HG02885 (cell line): Measurements from ENCODE around the gene ADCY2.
"Not testable (repeated sequence)": the region's sequence is repeated elsewhere in the genome, so short reads cannot be mapped to it uniquely, and the experiment has no call there.

Experiments
- ATAC-seq: cut with Tn5 transposase; IDR thresholded peaks from one replicate; pipeline ENCODE4 v1.9.1; 2021; ENCODE audit warnings: mild to moderate bottlenecking; ENCODE audit not compliant: unreplicated experiment, poor library complexity

Gene ADCY2

DNA sequence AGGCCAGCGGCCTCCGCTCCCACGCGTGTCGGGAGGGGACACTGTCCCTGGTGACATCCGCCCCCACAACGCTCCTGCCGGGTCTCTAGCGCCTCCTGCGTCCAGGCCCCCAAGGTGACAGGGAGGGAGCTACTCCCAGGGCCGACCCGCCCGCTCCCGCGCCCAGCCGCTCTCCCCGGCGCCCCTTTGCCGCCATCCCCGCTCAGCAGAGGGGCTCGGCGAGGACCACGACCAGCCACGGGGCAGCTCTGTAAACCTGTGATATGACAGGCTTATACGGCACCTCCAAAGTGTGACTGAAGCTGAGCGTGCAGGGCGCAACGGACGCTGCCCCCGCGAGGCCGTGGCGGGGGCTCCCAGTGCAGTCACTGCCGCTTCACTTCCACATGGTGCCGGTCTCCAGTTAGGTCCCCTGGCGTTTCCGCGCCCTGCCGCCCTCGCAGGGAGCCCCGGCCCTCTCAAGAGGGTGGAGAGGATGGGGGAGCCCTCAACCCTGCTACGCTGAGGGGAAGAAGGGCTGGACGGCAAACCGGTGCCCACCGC, 978 bp upstream of the ADCY2 start:
- no peak for ATAC-seq

DNA sequence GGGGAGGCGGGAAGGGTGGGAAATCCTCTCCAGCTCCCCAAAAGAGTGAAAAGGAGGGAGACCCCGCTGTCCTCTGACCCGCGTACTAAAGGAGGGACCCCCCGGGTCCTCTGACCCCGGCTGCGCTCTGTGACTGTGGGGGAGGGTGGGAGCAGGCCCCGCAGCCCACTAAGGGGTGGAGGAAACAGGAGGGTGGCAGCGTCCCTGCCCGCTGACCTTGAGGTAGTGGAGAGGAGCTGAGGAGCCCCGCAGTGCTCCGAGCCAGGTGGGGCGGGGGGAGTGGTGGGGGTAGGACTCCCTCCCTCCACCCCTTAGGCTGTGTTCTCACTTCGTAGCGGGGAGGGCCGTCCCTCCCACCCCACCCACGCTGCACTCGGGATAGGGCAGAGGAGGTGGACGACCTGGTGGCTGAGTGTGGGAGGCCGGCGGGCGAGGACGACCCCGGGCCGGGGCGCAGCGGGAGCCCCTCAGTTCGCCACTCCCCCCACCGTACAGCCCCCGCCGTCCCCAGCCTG, 449 bp upstream of the ADCY2 start:
- no peak for ATAC-seq

DNA sequence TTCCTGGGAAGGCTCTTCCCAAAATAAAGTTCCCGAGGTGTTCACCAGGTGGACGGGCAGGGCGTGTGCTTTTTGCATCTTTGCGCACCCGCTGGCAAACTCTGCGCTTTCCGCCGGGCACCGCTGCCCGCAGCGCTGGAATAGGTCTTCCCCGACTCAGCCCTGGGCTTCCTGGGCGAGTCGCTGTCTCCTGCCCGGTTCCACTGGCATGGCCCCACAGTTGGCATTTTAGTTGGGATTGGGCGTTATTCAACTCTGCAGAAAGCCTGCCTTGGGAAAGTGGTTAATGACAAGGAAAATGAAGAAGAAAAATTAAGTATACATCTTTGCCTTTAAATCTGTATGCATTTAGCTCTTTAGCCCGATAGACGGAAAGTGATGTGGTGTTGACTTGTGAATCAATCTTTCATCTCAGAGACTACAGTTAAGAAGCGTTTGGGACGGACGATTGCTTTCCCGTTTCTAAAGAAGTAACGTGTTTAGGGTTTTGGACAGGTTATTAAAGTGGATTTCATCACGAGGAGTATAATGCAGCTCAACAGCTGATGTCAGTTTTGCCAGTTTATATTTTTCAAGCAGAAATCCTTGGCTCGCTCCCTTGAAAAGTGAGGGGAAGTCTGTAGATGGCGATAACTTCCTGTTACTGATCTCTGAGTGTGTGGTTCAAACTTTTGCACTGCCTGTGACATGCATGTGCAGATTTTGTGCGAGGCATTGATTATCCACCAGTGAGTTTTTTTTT, 946 bp downstream of the ADCY2 start:
- ATAC-seq = no peak

DNA sequence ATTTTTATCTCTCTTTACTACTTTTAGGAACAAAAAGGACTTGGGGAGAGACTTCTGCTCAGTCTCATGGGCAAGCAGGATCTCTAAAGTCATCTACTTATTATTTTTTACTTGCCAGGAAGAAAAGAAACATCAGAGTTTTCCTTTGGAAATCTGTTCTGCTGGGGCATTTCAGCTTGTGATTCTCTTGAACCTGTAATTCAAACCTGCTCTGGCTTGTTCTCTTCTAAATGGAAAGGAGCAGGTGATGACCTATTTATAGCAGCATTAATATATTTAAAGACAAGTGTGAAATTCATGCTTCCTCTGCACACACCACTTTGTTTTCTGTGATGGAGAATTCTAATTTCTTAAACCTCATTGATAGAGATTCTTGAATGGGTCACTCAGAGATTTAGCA, 2.0 kb downstream of the ADCY2 start:
- no peak for ATAC-seq

DNA sequence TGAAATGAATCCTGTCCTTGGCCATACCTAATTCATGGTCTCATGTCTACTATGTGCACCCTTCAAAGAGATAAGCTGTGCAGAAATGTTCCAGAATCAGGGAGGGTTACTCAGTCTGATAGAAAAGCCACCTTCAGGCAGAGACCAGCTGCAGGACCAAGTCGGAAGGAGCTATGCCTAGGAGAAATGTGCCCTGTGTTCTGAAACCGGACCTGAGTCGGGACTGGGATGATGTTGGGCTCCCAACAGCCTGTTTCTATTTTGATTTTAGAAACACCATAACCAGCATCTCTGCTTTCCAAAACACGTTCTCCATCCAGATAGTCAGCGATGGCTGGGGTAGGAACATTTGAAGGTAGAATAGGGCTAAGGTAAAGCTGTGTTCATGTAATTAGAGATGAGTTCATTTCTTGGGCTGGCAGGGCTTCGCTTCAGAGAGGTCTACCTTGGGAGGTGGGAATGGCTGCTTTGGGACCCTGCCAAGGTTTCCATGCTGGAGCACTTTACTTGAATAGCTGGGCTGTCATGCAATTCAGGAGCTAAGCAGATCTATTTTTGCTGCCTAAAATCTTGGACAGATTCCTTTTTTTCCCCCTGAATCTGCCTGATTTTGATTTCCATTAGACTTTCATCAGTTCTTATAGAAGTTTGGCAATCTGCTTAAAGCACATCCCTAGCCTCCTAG, 2.8 kb downstream of the ADCY2 start:
- no peak for ATAC-seq

DNA sequence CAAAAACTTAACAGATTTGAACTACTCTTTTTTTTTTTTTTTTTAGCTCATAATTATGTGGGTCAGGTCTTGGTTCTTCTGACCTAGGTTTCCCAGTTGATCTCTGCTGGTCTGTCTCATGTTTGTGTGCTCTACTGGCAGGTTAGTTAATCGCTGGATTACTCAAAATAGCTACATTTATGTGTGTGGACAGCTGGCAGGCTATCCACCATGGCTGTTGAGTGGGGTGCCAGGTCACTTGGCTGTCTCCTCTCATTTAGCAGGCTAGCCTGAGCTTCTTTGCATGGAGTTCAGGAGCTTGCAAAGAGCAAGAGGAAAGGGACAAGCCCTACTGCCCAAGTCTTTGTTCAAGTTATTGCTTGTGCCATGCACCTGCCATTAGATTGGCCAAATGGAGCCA, 9.3 kb downstream of the ADCY2 start:
- ATAC-seq = no peak

DNA sequence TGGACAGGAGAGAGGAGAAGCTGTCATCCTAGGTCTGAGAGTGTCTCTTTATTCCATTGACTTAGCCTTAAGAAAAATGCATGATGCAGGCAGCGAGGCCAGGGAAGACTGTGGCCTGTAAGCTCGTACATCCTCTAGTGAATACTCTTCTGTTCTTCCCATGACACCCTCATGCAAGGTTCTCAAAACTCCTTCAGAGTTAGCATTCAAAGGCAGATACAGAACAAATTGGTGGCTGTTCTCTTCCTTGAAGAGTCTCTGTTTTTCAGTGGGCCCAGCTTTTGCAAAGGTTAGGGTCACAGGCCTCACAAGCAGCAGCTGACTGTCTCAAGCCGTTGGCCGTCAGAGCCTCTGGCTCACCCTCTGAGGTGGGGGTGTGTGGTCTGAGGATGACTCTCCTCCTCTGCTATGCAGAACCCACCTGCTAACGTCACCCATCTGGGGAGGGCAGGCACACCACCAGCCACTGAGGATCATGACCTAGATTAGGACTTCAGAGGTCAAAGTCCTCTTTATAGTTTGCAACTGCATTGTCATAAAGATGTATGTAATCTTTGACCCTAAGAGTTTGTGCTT, 15.1 kb downstream of the ADCY2 start:
- no peak for ATAC-seq

DNA sequence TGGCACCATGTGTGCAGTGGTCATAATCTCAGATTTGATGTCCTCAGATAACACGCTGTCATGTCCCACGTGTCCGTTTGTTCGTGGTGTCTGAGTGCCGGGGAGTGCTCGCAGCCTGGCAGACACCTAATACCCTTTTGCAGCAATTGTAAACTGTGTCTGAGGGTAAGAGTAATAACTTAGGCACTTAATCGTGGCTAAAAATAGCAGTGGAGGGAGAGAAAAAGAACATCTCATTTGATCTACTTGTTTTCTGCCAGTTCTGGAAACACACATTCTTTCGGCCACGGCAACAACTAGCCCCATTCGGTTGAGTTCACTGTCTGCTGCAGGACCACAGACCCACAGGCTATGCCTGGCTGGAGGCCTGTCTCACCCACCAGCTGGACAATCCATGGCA, 16.5 kb downstream of the ADCY2 start:
- no peak for ATAC-seq

DNA sequence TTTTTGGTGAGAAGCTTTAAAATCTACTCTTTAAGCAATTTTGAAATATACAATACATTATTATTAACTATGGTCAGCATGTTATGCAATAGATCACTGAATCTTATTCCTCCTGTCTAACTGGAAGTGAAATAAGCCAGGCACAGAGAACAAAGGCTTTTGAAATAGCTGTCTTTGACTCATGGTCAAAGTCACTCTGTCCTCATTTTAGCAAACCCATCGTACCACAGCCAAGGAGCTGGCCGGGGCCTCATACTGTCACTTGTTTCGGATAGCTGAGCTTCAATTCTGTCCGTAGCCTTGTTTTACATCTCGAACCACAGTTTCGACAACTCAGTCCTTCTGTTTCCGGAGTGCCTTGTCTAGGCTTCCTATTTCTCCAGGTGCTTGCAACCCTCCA, 19.2 kb downstream of the ADCY2 start:
- no peak for ATAC-seq

DNA sequence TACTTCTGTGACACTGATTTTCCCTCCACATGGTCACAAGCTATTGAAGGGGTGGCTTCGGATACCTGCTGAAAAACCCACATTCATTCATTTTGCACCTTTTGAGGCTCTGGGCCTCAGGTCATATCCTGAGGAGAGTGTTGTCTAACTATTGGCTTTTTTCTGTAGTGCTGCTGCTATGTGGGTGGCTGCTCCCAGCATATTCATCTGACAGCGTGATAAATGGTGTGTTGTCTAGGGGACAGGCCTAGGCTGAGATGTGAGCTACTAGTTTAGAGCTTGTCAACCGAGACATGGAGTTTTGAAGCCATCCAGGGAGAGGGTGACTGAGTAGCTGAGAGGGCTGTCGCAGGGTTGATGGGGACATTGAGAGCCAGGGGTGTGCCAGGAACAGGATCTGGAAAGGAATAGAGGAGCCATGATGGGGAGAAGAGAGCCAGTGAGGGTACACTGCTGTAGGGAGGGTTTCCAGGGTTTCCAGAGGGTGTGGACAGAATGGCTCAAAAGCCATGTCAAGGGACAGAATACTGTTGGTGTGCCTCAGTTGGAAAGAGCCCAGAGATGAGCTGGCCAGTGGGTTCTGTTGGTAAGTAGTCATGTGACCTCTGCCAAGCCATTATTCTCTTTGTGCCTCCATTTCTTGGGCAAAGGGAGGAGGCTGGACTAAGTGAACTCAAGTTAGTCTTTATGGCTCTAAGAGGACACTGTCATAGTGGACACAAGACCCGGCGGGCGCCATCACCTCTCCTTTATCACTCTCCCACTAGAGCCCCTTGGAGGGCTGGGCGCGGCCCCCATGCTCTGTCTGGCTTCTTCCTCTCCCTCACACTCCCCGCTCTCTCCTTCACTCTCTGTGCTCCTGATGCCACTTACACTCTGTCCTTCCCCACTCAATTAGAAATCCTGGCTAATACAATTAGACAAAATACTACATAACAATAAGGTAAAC, 19.9 kb downstream of the ADCY2 start:
- ATAC-seq = no peak

DNA sequence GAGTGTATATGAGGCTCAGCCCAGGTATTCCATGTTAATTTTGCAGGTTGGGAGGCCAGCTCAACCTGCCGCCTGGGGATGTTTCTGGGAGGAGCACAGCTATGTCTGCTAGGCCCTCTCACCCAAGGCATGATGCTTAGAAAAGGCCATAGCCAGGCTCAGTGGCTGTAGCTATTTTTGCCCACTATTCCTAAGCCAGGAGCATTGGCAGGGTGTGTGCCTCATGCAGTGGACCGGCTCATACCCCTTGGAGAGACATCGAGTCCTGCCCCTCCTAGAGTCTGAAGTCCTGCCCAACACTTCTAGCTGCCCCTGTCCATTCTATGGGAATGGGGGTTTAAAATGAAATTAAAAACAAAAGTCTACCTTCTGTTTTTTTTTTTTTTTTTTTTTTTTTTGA, 22.3 kb downstream of the ADCY2 start:
- no peak for ATAC-seq

DNA sequence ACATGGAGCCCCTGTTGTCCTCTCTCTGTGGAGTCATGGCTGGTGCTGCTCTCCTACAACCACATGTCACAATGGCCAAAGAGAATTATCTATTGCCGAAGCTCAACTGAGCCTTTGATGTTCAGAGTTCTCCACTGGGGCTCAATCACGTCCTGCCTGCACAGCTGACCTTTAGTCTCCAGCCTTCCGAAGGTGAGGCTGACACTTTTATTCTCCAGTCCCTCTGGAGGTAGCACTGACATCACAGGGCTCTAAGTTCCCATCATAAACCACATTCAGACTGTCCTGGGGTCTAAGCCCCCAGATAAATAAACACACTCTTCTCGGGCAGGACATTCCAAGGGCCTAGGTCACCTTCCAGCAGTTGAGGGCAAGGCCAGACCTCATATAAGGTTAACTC, 23.4 kb downstream of the ADCY2 start:
- ATAC-seq = no peak

DNA sequence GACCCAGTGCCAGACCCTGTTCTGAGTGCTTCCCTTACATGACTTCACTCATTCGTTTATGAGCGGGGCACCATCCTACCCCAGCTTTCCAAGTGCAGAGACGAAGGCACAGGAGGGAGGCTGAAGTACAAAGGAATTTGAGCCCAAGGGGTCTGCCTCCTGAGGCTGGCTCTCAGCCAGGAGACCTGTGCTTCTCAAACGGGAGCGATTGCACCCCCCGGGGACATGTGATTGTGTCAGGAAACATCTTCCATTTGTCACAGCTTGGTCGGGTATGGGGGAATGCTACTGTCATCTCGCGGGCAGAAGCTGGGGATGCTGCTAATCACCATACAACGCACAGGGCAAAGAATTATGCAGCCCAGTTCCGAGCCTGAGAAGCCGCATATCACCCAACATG, 23.9 kb downstream of the ADCY2 start:
- no peak for ATAC-seq

DNA sequence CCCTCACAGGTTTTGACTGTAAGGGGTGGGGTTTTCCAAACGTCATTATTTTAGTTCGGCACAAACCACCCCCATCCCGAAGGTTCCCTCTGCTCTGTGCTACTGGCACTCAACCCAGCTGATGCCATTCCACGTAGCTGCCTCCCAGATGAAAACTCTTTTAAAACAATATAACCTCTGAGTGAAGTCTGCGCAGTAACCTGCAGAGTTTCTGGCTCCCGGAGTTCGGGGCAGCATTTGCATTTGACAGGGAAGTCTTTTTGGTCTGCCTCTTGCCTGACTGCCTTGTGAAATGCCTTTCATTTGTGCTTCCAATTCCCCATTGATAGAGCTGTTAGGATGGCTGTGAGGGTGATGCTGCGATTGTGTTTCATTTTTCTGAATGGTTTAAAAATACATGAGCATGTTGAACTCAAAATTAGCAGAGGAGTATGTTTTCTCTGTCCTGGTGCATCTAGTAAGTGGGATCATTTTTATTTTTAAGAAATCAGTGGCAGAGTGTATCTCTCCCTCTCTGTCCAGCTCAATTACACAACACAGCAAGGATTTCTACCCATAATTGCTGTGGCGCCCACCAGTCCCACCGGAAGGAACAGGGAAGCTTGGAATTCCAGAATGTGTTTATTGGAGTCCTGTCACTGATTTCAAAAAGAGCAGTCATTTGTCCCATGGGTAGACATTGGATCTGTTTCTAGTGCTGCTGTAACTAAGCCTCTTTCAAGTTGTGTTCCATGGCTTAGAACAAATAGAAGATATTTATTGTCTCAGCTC, 24.8 kb downstream of the ADCY2 start:
- no peak for ATAC-seq

DNA sequence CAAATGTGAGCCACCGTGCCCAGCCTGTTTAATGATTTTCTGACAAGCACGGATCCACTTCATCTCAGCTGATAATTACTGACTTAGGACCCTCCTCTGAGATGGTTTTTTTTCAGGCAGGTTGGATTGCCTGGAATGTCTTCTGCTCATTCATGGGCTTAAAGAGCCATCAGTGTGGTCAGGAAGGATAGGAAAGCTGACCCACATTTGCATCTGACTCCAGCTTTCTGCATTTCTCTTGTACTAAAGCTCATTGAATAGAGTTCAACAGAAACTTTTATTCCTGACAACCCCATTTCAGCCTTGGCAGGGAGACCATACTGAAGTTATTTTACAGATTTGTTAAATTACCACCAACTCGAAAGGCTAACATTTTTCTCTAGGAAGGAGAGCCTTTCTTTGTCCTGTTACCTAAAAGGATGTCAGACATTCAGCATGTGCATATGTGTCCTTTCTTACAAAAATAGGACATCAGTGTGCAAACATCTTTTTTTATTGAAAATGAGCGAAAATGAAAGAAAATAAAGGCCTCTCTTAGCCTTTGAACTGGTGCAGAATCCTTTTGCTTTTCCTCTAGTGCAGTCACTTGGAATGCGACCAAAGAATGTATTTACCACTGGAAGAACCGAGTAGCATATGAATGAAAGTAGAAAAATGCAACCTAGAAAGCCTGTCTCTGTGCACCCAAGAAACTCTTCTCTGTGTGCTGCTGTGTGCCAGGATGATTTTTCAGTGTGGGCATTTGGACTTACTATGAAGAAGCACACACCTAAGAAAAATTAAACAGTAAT, 26.6 kb downstream of the ADCY2 start:
- ATAC-seq = no peak

DNA sequence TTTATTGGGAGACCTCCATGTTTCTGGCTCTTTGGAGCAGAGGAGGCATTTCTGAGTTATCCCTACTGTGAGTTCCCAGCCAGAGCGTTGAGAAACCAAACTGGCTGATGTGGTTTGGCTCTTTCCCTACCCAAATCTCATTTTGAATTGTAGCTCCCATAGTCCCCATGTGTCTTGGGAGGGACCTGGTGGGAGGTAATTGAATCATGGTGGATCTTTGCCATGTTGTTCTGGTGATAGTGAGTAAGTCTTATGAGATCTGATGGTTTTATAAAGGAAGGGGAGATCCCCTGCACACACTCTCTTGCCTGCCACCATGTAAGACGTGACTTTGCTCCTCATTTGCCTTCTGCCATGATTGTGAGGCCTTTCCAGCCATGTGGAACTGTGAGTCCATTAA, 27.3 kb downstream of the ADCY2 start:
- not testable (repeated sequence) for ATAC-seq

DNA sequence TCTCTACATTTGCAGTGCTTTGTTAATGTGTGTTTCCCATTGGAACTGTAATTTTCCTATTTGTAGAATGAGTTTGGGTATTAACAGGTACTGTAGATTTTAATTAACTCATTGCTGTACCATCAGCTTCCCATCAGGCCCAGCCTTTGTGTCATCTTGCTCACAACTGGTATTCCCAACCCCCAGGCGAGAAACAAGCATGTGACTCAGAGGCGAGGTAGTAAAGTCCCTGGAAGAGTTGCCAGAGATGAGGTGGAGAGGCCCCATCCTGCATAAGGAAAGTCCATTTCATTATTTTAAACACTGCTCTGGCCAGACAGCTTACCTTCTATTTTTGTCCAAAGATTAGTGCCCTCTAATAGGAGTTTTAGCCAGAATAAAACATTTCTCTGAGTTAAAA, 29.9 kb downstream of the ADCY2 start:
- no peak for ATAC-seq

DNA sequence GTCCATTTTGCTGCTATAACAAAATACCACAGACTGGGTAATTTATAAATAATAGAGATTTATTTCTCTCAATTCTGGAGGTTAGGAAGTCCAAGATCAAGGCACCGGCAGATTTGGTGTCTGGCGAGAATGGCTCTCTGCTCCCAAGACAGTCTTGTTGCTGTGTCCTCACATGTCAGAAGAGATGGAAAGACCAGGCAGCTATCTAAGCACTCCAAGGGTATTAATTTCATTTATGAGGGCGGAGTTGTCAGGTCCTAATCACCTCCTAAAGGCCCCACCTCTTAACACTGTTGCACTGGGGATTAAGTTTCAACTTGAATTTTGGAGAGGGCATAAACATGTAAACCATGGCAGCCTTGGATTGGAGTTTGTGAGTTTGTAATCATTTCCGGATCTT, 30.3 kb downstream of the ADCY2 start:
- no peak for ATAC-seq

DNA sequence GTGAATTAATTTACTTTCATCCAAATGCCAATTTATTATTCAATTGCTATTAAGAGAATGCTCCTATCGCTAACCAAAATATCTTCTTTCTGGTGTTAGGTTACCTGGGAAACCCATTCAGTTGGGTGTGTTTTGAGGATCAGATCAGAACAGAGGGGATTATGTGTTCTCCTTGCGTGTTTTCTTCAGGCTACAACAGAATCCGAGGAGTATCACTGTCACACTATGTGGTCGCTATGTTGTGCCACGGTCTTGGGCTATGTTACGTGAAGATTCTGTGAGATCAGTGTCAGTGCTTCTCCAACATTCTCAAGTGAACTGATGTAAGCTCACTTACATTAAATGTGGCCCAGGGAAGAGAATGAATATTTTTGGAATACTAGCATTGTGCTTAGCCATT, 39.0 kb downstream of the ADCY2 start:
- ATAC-seq = no peak
